Lower lobe of right lung (tissue), 2 donors: ENCODE results near the gene FIGNL2. TPM values are rescaled to one million over a fixed set of nuclear protein-coding genes. Genes with fewer than 3 reads are reported as not detected.
A peak's percentile ranks its signal among the peaks of the same experiment; 100 is the strongest.

Experiments used
- ATAC-seq, 2 donors: fragments of 200-7000 bp; cut with Tn5 transposase; one replicate each; pipeline ENCODE4 v1.9.1; 2020 to 2022; ENCODE audit warnings: mild to moderate bottlenecking in 2 of 2, moderate library complexity in 2 of 2
- DNase-seq: peaks from one replicate; pipeline ENCODE4 v3.0.0-alpha.2; 2020
- H3K27ac ChIP-seq: fragments of 200-600 bp; one replicate; pipeline ENCODE4 v1.8.0; 2022
- H3K27me3 ChIP-seq: fragments of 200-600 bp; one replicate; pipeline ENCODE4 v1.8.0; 2022; ENCODE audit warnings: low read depth
- H3K36me3 ChIP-seq: fragments of 200-600 bp; one replicate; pipeline ENCODE4 v1.8.0; 2022; ENCODE audit warnings: mild to moderate bottlenecking
- H3K4me1 ChIP-seq: fragments of 200-600 bp; one replicate; pipeline ENCODE4 v1.8.0; 2022
- H3K4me3 ChIP-seq: fragments of 200-600 bp; one replicate; pipeline ENCODE4 v1.8.0; 2022; ENCODE audit warnings: mild to moderate bottlenecking
- H3K9me3 ChIP-seq: fragments of 200-600 bp; one replicate; pipeline ENCODE4 v1.8.0; 2022
- CTCF ChIP-seq: fragments of 200-600 bp; IDR thresholded peaks from one replicate; pipeline ENCODE4 v1.8.0; 2022; ENCODE audit warnings: antibody characterized with exemption, mild to moderate bottlenecking
- intact Hi-C: fragments of 100-400 bp; cut with DNase I; formaldehyde crosslinking; loops from one replicate; pipeline ENCODE4 v1.11.0; 2022
- total RNA-seq: library from RNA; stranded (reverse); fragmentation: NEBNext Ultra II Directional; extraction: Animal tissue kit (Norgen Biotek cat#: 25700); gene quantifications from one replicate; pipeline ENCODE4 v1.2.1, GENCODE V29; 2021
- donor health status: DM: no; HTN: yes; CAD: no; lungs with severe emphysema.

The FIGNL2 gene
- total RNA-seq, 1 donor from 2014 or later: 0.95 TPM

- peaks cover 36% of the 10 kb centered on the region for H3K27me3 ChIP-seq
- ATAC-seq (no peak), DNase-seq (no peak)
- intact Hi-C loops: no loop called here
- no peaks in the 10 kb centered on the region for H3K36me3 ChIP-seq
- TF ChIP-seq CTCF: no peak
- H3K4me1 ChIP-seq: peaks cover 22% of the 10 kb centered on the region
- no peak overlapping the region for H3K27ac ChIP-seq
- no peaks in the 10 kb centered on the region for H3K9me3 ChIP-seq
- no peak overlapping the region for H3K4me3 ChIP-seq
Measured at GRCh38 chr12:51862947-51863346, 14.4 kb upstream of the FIGNL2 start.

- Histone ChIP-seq H3K9me3 (no peaks in the 10 kb centered on the region), H3K4me3 (no peak overlapping the region), H3K4me1 (peaks cover 22% of the 10 kb centered on the region), H3K36me3 (no peaks in the 10 kb centered on the region), H3K27ac (no peak overlapping the region), H3K27me3 (peaks cover 38% of the 10 kb centered on the region)
- TF ChIP-seq CTCF: no peak
- intact Hi-C loops: no loop called here
- DNase-seq (no peak), ATAC-seq (no peak)
Measured at GRCh38 chr12:51860986-51861385, 12.5 kb upstream of the FIGNL2 start.

GRCh38 chr12:51855586-51856428 is 7.3 kb upstream of the FIGNL2 start:
- peak overlapping the region; percentile 13 for H3K4me3 ChIP-seq
- H3K4me1 ChIP-seq: peaks cover 12% of the 10 kb centered on the region
- peak overlapping the region; percentile 11 for H3K27ac ChIP-seq
- no peaks in the 10 kb centered on the region for H3K36me3 ChIP-seq
- TF ChIP-seq CTCF: no peak
- ATAC-seq: peak; percentile 34 to 41
- no peaks in the 10 kb centered on the region for H3K9me3 ChIP-seq
- H3K27me3 ChIP-seq: peaks cover 11% of the 10 kb centered on the region
- no peak for DNase-seq
- intact Hi-C loops: no loop called here

- intact Hi-C loops: no loop called here
- Histone ChIP-seq H3K27me3 (peaks cover 20% of the 10 kb centered on the region), H3K9me3 (no peaks in the 10 kb centered on the region), H3K36me3 (no peaks in the 10 kb centered on the region), H3K4me3 (no peak overlapping the region), H3K4me1 (peaks cover 29% of the 10 kb centered on the region), H3K27ac (no peak overlapping the region)
- DNase-seq: no peak
- no peak for ATAC-seq
- no peak for TF ChIP-seq CTCF
Measured at GRCh38 chr12:51852404-51853137, 4.1 kb upstream of the FIGNL2 start.

GRCh38 chr12:51851413-51852124 is 3.1 kb upstream of the FIGNL2 start:
- H3K4me1 ChIP-seq: peaks cover 39% of the 10 kb centered on the region
- no peak overlapping the region for H3K4me3 ChIP-seq
- H3K36me3 ChIP-seq: no peaks in the 10 kb centered on the region
- TF ChIP-seq CTCF: no peak
- ATAC-seq (no peak), DNase-seq (no peak)
- peaks cover 29% of the 10 kb centered on the region for H3K27me3 ChIP-seq
- intact Hi-C loops: no loop called here
- H3K9me3 ChIP-seq: no peaks in the 10 kb centered on the region
- H3K27ac ChIP-seq: peak overlapping the region; percentile 58
